Activated CD4-positive, alpha-beta T cell treated with anti-CD3 and anti-CD28 coated beads, Interleukin-2, amount 50 U/mL, for 16 hours (primary cell): ENCODE data around the gene PLCD3.
"Not testable (repeated sequence)": the region's sequence is repeated elsewhere in the genome, so short reads cannot be mapped to it uniquely, and the experiment has no call there.

Experiments
- DNase-seq: peaks from one replicate; pipeline ENCODE4 v3.0.0-alpha.2; 2020

PLCD3 gene

GRCh38 chr17:45131616-45132319, 547 bp downstream of the PLCD3 start:
- peak; percentile 41 for DNase-seq

DNA sequence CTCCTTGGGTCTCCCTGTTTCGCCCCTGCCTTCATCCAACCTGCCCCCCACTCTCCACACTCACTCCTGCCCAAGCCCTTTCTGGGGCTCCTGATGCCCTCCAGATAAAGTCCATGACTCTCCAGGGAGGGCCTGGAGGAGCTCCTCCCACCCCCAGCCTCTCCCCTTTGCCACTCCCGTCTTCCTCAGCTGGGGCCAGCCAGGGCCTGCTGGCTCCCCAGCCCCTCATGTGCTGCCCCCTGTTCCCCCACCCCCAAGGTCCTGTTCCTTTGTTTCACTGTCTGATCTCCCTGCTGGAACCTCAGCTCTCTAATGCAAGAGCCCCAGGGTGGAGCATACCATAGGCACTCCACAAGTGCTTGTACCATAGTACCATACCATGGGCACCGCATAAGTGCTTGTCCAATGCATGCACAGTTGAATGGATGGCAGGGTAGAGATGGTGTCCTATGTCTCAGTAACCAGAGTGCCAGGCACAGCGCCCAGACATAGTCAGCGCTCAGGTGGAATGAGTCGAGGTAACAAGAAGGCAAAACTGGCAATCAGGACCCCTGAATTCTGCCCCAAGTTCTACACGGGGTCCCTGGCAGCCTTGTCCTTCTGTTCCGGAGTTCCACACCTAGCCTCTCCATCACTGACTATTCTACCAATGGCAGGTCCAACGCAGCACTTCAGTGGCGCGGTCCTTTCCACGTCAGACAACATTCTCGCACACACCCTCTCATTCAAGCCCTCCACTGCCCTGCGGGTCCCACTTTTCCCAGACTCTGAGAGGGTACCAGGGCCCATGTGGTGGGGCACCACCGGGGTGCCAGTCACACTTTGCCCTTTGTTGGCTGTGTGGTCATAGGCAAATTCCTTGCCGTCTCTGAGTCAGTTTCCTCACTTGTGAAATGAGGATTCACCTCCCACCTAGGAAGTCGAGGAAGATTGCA, 1.4 kb downstream of the PLCD3 start:
- DNase-seq: no peak

DNA sequence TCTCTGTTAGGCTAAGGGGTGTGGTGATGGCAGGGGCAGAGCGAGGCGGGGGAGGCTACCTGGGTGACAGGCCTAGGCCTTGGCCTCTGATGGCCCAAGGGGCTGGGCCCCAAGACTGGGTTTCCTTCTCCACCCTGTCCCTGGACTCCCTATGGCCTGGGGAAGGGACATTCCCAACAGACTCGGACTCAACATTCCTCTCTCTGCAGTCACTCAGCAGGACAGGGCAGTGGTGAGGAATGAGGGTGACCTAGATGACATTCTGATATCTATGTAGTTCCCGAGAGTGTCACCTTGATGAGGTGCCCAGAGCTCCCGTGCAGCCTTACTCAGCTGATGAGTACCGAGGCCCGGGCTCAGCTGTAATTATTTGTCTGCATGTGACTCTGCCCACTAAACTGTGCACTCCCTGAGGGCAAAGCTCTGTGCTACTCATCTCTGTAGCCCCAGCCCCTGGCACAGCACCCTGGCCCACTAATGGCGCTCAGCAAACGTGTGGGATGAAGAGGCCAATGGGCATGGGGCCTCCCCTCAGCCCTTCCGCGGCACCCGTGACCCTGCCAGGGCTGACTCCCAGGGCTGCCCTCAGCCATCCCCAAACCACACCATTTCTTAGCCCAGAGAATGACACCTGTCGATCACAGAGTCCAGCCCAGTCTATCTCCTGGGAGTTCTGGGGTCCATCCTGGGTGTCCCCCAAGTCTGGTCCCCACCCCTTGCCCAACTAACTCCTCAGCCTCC, 2.2 kb downstream of the PLCD3 start:
- DNase-seq: no peak

DNA sequence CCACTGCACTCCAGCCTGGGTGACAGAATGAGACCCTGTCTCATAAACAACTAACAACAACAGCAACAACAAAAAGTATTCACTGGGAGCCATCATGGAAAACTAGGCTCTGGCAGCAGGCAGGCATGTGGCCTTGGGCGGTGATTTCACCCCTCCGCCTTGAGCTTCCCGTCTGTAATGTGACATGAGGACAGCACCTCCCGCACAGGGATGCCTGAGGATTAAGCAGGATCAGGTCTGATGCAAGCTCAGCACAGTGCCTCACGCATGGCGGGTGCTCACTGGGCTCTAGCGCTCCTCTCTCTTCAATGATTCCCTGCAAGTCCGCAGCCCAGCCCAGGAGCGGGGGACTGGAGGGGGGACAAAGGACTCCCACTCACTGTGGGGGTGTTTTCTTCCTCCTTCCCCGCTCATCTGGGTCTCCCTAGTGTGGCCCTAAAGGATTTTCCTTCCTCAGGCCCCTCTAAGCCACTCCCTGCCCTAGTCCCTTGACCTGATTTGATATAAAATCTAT, 2.8 kb downstream of the PLCD3 start:
- DNase-seq: no peak

DNA sequence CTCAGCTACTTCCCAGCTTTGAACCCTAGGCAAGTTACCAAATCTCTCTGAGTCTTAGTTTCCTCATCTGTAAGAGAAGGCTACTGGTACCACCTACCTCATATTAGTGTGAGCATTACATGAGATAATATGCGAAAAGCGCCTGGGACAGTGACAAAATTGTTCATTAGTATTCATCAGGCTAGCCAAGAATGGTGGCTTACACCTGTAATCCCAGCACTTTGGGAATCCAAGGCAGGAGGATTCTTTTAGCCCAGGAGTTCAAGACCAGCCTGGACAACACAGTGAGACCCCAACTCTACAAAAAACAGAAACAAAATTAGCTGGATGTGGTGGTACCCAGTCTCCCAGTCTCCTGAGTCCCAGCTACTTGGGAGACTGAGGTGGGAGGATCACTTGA, 3.3 kb downstream of the PLCD3 start:
- DNase-seq: no peak

GRCh38 chr17:45128331-45128730, 4.0 kb downstream of the PLCD3 start:
- DNase-seq: no peak

GRCh38 chr17:45127548-45128300, 4.6 kb downstream of the PLCD3 start:
- DNase-seq: no peak

DNA sequence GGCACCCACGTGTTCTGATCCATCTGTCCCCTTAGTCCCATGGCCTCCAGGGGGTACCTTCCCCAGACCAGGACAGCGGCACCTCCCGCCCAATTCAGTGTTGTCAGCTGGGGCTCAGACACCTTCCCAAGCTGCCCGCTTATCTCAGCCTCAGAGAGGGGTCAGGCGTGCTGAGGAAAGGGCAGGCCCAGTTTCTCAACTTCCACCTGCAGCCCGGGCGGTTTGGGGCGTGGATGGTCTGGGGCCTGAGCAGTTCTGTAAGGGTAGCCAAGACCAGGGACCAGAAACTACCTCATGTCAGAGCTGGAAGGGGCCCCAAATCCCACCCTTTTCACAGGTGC, 5.1 kb downstream of the PLCD3 start:
- no peak for DNase-seq

DNA sequence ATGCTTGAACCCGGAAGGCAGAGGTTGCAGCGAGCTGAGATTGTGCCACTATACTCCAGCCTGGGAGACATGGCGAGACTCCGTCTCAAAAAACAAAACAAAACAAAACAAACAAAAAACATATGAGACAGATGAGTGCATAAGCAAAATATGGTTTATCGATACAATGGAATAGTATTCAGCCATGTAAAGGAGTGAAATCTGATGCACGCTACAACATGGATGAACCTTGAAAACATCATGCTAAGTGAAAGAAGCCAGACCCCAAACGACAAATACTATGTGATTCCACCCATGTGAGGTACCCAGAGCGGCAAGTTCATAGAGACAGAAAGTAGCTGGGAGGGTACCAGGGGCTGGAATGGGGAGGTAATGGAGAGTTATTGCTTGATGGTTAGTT, 6.8 kb downstream of the PLCD3 start:
- no peak for DNase-seq

- DNase-seq: not testable (repeated sequence)
Observed at GRCh38 chr17:45124797-45125122, 7.6 kb downstream of the PLCD3 start.

- DNase-seq: peak; percentile 34
Observed at GRCh38 chr17:45123930-45124796, 8.2 kb downstream of the PLCD3 start.

GRCh38 chr17:45123076-45123770, 9.1 kb downstream of the PLCD3 start:
- DNase-seq: no peak

DNA sequence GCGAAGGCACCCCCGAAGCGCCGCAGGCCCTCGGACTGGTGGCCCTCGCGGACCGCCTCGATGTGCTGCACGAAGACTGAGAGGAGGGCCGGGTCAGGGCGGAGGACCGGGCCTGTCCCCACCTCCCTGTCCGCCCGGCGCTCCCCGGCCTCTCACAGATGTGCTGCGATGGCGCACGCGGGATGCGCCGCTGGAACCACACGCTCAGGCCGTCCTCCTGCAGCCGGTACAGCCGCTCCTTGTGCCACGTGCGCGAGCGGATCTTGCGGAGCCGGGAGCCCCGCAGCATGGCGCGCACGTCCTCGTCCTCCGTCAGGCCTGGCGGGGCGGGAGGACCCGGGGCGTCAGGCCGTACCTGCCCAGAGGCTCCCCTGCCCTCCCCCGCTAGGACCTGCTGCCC, 11.3 kb downstream of the PLCD3 start:
- no peak for DNase-seq

DNA sequence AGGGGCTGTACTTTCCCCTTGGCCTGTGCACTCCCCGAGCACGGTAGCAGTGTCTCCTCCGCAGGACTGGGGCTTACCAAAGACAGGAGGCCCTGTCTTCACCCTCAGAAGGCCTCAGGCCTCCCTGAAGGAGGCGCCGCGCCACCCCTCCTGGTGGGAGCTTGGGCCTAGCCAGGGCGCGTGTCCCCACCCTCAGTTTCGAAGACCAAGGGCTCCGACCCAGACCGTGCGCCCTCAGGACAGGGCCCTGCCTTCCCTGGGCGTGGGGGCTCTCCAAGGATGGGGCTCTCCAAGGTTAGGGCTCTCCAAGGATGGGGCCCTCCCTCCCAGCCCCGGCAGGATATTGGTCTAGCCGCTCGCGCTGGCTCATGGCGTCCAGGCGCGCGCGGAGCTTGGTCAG, 11.8 kb downstream of the PLCD3 start:
- no peak for DNase-seq

DNA sequence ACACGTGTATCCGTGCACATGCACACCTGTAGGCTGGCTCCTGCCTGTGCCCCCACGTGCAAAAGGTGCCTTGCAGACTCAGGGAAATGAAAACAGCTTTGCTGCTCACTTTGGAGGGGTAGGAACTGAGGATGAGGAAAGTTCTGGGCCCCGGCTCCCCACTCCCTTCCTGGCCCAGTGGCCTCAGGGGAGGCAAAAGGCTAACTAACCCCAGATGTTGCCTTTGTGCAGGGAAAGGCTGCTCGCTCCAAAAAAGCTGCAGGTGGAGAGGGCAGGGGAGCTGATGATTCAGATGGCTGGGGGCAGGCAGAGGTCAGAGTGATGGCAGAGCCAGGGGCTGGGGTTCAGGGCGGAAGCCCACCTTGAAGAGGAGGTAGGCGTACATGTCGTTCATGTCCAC, 12.4 kb downstream of the PLCD3 start:
- no peak for DNase-seq

GRCh38 chr17:45118691-45119090, 13.6 kb downstream of the PLCD3 start:
- DNase-seq: no peak

DNA sequence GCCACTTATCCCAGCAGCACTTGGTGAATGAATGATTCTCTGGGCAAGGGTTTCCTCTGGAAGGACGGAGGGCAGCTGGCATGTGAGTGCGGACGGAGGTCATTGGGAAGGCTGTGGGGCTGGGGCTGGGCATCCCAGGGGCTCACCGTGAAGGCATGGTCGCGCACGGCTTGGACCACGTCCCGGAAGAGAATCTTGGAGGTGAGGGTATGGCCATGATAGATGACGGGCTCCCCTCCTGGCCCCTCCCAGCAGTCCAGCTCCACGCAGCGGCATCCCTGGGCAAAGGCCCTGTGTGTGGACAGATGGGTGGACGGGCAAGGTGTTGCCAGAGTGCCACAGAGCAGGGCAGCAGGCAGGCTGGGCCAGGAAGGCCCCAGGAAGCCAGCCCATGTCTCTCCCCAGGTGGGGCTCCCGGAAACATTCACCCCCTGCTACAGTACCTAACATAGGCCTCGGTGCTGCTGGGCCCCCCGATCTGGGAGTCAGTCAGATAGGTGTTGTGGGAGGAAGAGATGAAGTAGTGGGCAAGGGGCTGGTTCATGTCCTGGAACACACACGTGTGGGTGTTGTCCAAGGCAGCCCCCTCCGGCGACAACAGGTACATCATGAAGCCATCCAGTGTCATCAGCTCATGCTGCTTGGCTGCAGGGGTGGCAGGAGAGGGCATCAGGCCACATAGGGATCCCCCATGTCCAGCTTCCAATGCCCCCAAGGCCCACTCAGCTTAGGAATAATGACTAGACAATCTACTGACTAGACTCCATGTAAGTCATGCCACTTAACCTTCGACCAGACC, 14.3 kb downstream of the PLCD3 start:
- DNase-seq: no peak

- DNase-seq: no peak
Observed at GRCh38 chr17:45117334-45117733, 15.0 kb downstream of the PLCD3 start.

GRCh38 chr17:45116434-45117016, 15.8 kb downstream of the PLCD3 start:
- no peak for DNase-seq

- DNase-seq: no peak
Observed at GRCh38 chr17:45115871-45116270, 16.4 kb downstream of the PLCD3 start.
